A549 (cell line): ENCODE measurements around the gene AURKB. TPM values are rescaled to one million over a fixed set of nuclear protein-coding genes. Genes with fewer than 3 reads are reported as not detected.

ENCODE experiments used
- ATAC-seq, 2 experiments: fragments of 200-7000 bp in 1 of 2; fragments of >200 bp in 1 of 2; cut with Nextera tagmentation in 1 of 2; cut with Tn5 transposase in 1 of 2; 3 replicates each; pipeline versions ENCODE4 v1.8.0 to v1.9.1; 2018 to 2020; ENCODE audit warnings: mild to moderate bottlenecking in 1 of 2, moderate library complexity in 1 of 2
- CTCF ChIA-PET: fragments of 300-600 bp; sonication (Branson Sonifier 250); formaldehyde crosslinking; extraction: SDS; loops from one replicate; lab custom pipeline; 2021; ENCODE audit warnings: antibody characterized with exemption, inconsistent platforms; lab: Yijun Ruan, JAX
- POLR2A ChIA-PET: fragments of 350-600 bp; formaldehyde crosslinking; extraction: SDS; loops from one replicate; lab custom pipeline; 2021; ENCODE audit warnings: antibody characterized with exemption, inconsistent platforms; lab: Yijun Ruan, JAX
- DNase-seq, 2 experiments: peaks; one replicate each; pipeline versions ENCODE4 v3.0.0 to v3.0.0-alpha.2; 2011 to 2016; ENCODE audit warnings: low read depth in 1 of 2, low spot score in 1 of 2
- FAIRE-seq: peaks from 2 replicates; lab custom pipeline; 2011; peaks lifted over from hg19 to GRCh38; lab: Jason Lieb, UNC
- H3K27ac ChIP-seq, 2 experiments: fragments of >200 bp; sonication (Bioruptor Twin); formaldehyde crosslinking; 3 replicates each; pipeline ENCODE4 v1.5.1; 2016 to 2017
- H3K4me1 ChIP-seq: fragments of >200 bp; sonication (Bioruptor Twin); formaldehyde crosslinking; 3 replicates; pipeline ENCODE4 v1.6.1; 2016
- H3K4me2 ChIP-seq: fragments of >200 bp; sonication (Bioruptor Twin); formaldehyde crosslinking; 3 replicates; pipeline ENCODE4 v1.6.1; 2016
- H3K4me3 ChIP-seq: fragments of >200 bp; sonication (Bioruptor Twin); formaldehyde crosslinking; 3 replicates; pipeline ENCODE4 v1.5.1; 2016
- H3K9me3 ChIP-seq: fragments of >200 bp; sonication (Bioruptor Twin); formaldehyde crosslinking; 3 replicates; pipeline ENCODE4 v1.6.1; 2016
- ATOH8 ChIP-seq: fragments of 250-450 bp; sonication (Bioruptor Pico); IDR thresholded peaks from 2 replicates; pipeline ENCODE4 v1.5.0; 2020; ENCODE audit warnings: low read depth, mild to moderate bottlenecking, moderate library complexity
- BHLHE40 ChIP-seq: IDR thresholded peaks from 2 replicates; pipeline ENCODE4 v1.6.1; 2012; ENCODE audit warnings: low read depth, low read length, inconsistent platforms
- CBX2 ChIP-seq: fragments of 200-600 bp; sonication (generic); IDR thresholded peaks from 2 replicates; pipeline ENCODE4 v1.6.1; 2016; ENCODE audit warnings: low read depth, mild to moderate bottlenecking, borderline replicate concordance
- CBX8 ChIP-seq: fragments of 200-600 bp; sonication (generic); IDR thresholded peaks from 2 replicates; pipeline ENCODE4 v1.6.1; 2016
- EHMT2 ChIP-seq: fragments of 200-600 bp; sonication (generic); IDR thresholded peaks from 2 replicates; pipeline ENCODE4 v1.6.1; 2016; ENCODE audit warnings: antibody characterized with exemption, low read depth, mild to moderate bottlenecking, moderate library complexity
- FOXS1 ChIP-seq: fragments of 250-450 bp; sonication (Bioruptor Pico); IDR thresholded peaks from 2 replicates; pipeline ENCODE4 v1.5.0; 2020; ENCODE audit warnings: mild to moderate bottlenecking, moderate library complexity
- HMGXB4 ChIP-seq: fragments of 250-450 bp; sonication (Bioruptor Pico); IDR thresholded peaks from 2 replicates; pipeline ENCODE4 v1.5.0; 2021; ENCODE audit warnings: mild to moderate bottlenecking, moderate library complexity, borderline replicate concordance
- JUN ChIP-seq, 2 experiments: fragments of >200 bp; sonication (Bioruptor Twin); formaldehyde crosslinking; IDR thresholded peaks; 2 replicates in 1 of 2; 3 replicates in 1 of 2; pipeline ENCODE4 v1.6.1; 2016 to 2017
- MAX ChIP-seq: IDR thresholded peaks from 2 replicates; pipeline ENCODE4 v1.6.1; 2012
- NFE2L2 ChIP-seq: fragments of 150-350 bp; conservative IDR thresholded peaks from 2 replicates; pipeline ENCODE4 v1.6.1; 2014; ENCODE audit warnings: low read length
- NR3C1 ChIP-seq: fragments of >200 bp; sonication (Bioruptor Twin); formaldehyde crosslinking; IDR thresholded peaks from 3 replicates; pipeline ENCODE4 v1.6.1; 2017
- POLR2AphosphoS2 ChIP-seq: conservative IDR thresholded peaks from 2 replicates; pipeline ENCODE4 v1.6.1; 2012; ENCODE audit warnings: low read length, improper control_type of control experiment, inconsistent platforms
- RAD21 ChIP-seq, 2 experiments: fragments of >200 bp in 1 of 2; sonication (Bioruptor Twin) in 1 of 2; formaldehyde crosslinking in 1 of 2; IDR thresholded peaks in 1 of 2; conservative IDR thresholded peaks in 1 of 2; 2 replicates in 1 of 2; 3 replicates in 1 of 2; pipeline ENCODE4 v1.6.1; 2012 to 2018; ENCODE audit warnings: inconsistent platforms in 1 of 2
- RARB ChIP-seq: fragments of 250-450 bp; sonication (Bioruptor Pico); IDR thresholded peaks from 2 replicates; pipeline ENCODE4 v1.8.0; 2021; ENCODE audit warnings: mild to moderate bottlenecking, moderate library complexity
- RCOR1 ChIP-seq: fragments of 150-350 bp; IDR thresholded peaks from 2 replicates; pipeline ENCODE4 v1.6.1; 2014; ENCODE audit warnings: antibody characterized with exemption, low read length, low read depth
- REST ChIP-seq: fragments of 200-600 bp; sonication (generic); IDR thresholded peaks from 2 replicates; pipeline ENCODE4 v1.6.1; 2016; ENCODE audit warnings: antibody characterized with exemption, mild to moderate bottlenecking, moderate library complexity
- RFX5 ChIP-seq: fragments of 450-650 bp; IDR thresholded peaks from 2 replicates; pipeline ENCODE4 v1.7.1; 2014; ENCODE audit warnings: antibody characterized with exemption, mild to moderate bottlenecking, moderate library complexity
- SREBF2 ChIP-seq: fragments of 450-650 bp; IDR thresholded peaks from 2 replicates; pipeline ENCODE4 v1.6.1; 2014; ENCODE audit warnings: mild to moderate bottlenecking, moderate library complexity
- TP53 ChIP-seq: fragments of 250-450 bp; sonication (Bioruptor Pico); IDR thresholded peaks from 2 replicates; pipeline ENCODE4 v1.5.0; 2021; ENCODE audit warnings: mild to moderate bottlenecking, moderate library complexity
- ZC3H11A ChIP-seq: fragments of 450-650 bp; IDR thresholded peaks from 2 replicates; pipeline ENCODE4 v1.6.1; 2014; ENCODE audit warnings: antibody characterized with exemption, mild to moderate bottlenecking
- ZFP36 ChIP-seq: fragments of 450-650 bp; IDR thresholded peaks from 2 replicates; pipeline ENCODE4 v1.6.1; 2014; ENCODE audit warnings: borderline replicate concordance; ENCODE audit not compliant: partially characterized antibody
- WGBS: methylation state at CpG from one replicate; pipeline ENCODE4 v1.1.6; 2017; ENCODE audit errors: missing lambda C conversion rate; 5-methylcytosine and 5-hydroxymethylcytosine counted together
- polyA plus RNA-seq, 4 experiments: library from polyadenylated mRNA; depleted of rRNA in 3 of 4; stranded (reverse); fragments of >200 nt; fragmentation: RNase III in 1 of 4; extraction: RNeasy Plus Mini Kit Qiagen cat#74134 plus additional on column Dnase treatment in 1 of 4; gene quantifications; 2 replicates in 3 of 4; 3 replicates in 1 of 4; pipeline ENCODE4 v1.2.3, GENCODE V29; 2011 to 2017

Gene AURKB
- polyA plus RNA-seq, 2 of the 4 experiments (the other 2 are of a cell fraction): 51.0 to 130 TPM

- WGBS: 91% methylated on average over 26 of the region's 26 CpGs
- CTCF ChIA-PET: interaction anchor here (0.6 to 12.0 kb wide), 9 partner anchors 18 to 105 kb away, joined by 3 to 160 read pairs (median 7); partner anchors contain the start of genes CTC1 and PFAS
These were observed 14.8 kb upstream of the AURKB start for GRCh38 chr17:8224891-8225812.

GRCh38 chr17:8223356-8224126, 13.2 kb upstream of the AURKB start:
- FAIRE-seq: no peak
- Histone ChIP-seq H3K4me1 (peaks cover 25% of the 10 kb centered on the region), H3K9me3 (no peaks in the 10 kb centered on the region), H3K4me3 (peak overlapping the region; percentile 78), H3K27ac (peak overlapping the region; percentile 95 to 97), H3K4me2 (peak overlapping the region; percentile 94)
- ChIA-PET CTCF (interaction anchor here (0.6 to 12.0 kb wide), 20 partner anchors 11 to 162 kb away, joined by 3 to 160 read pairs (median 4); partner anchors contain the start of genes CTC1, PFAS and SLC25A35), POLR2A (interaction anchor here (0.7 to 7.9 kb wide), 12 partner anchors 12 to 104 kb away, joined by 3 to 159 read pairs (median 17); partner anchors contain the start of genes AURKB, BORCS6, CTC1 and PFAS)
- WGBS: 21% methylated on average over 26 of the region's 27 CpGs
- peak; percentile 3 to 12; a peak in 4 of 6 replicates for ATAC-seq
- peak; percentile 48 to 81 for DNase-seq
- TF ChIP-seq ZC3H11A: no peak
- TF ChIP-seq REST: no peak
- no peak for TF ChIP-seq ZFP36
- TF ChIP-seq NFE2L2: no peak
- TF ChIP-seq RCOR1: no peak
- no peak for TF ChIP-seq CBX8
- TF ChIP-seq FOXS1 (CRISPR knock-in tag): 0 out of 2 replicates have a peak, but pooled peaks have one; percentile 24
- peak; percentile 84 for TF ChIP-seq MAX
- TF ChIP-seq ATOH8 (CRISPR knock-in tag): peak; percentile 62; the same call in 1 of the 2 replicates
- TF ChIP-seq JUN (IDR thresholded peaks at IDR 0.05): 0 out of 5 replicates have a peak, but pooled peaks have one; percentile 18 to 19
- no peak; the same call in 1 of the 2 replicates for TF ChIP-seq HMGXB4 (CRISPR knock-in tag)

More at GRCh38 chr17:8224891-8225812, 14.8 kb upstream of the AURKB start:
- Histone ChIP-seq H3K9me3 (no peaks in the 10 kb centered on the region), H3K27ac (peak overlapping the region in 1 of 2 experiments; percentile 44; a peak in 1 of 6 replicates), H3K4me2 (peak overlapping the region; percentile 79), H3K4me1 (peaks cover 22% of the 10 kb centered on the region), H3K4me3 (no peak overlapping the region)
- ATAC-seq (no peak), FAIRE-seq (no peak), DNase-seq (no peak)
- no peak for TF ChIP-seq SREBF2
- no peak for TF ChIP-seq RAD21 (conservative IDR thresholded peaks at IDR 0.05 in 1 of 2, IDR thresholded peaks at IDR 0.05 in 1 of 2)
- TF ChIP-seq RARB: no peak
- no peak for TF ChIP-seq REST
- no peak for TF ChIP-seq BHLHE40
- no peak for TF ChIP-seq EHMT2
- TF ChIP-seq RFX5: no peak
- no peak for TF ChIP-seq CBX8
- TF ChIP-seq CBX2: no peak
- TF ChIP-seq POLR2AphosphoS2: no peak
- TF ChIP-seq NFE2L2: no peak
- TF ChIP-seq TP53 (CRISPR knock-in tag): no peak
- no peak for TF ChIP-seq NR3C1
- POLR2A ChIA-PET: interaction anchor here (0.6 to 7.9 kb wide), 8 partner anchors 15 to 524 kb away, joined by 3 to 159 read pairs (median 8); partner anchors contain the start of genes AURKB, CTC1, PFAS and SLC25A35
